Stimulated activated CD8-positive, alpha-beta memory T cell treated with anti-CD3 and anti-CD28 coated beads, Interleukin-4, amount 100 ng/mL, for 48 hours (primary cell): ENCODE data around the gene SLC1A3.
"Not testable (repeated sequence)": the region's sequence is repeated elsewhere in the genome, so short reads cannot be mapped to it uniquely, and the experiment has no call there.

Experiments used
- DNase-seq: peaks from one replicate; pipeline ENCODE4 v3.0.0-alpha.2; 2020

Gene SLC1A3

GRCh38 chr5:36631620-36632362, 25.4 kb downstream of the SLC1A3 start:
- DNase-seq, result no peak

- DNase-seq, result no peak
Observed at GRCh38 chr5:36632363-36632664, 25.9 kb downstream of the SLC1A3 start.

- no peak for DNase-seq
Observed at GRCh38 chr5:36635721-36636390, 29.4 kb downstream of the SLC1A3 start.

- DNase-seq, result no peak
Observed at GRCh38 chr5:36637101-36637500, 30.7 kb downstream of the SLC1A3 start.

GRCh38 chr5:36637516-36637915, 31.1 kb downstream of the SLC1A3 start:
- DNase-seq, result no peak

- DNase-seq, result no peak
Observed at GRCh38 chr5:36638056-36638455, 31.6 kb downstream of the SLC1A3 start.

GRCh38 chr5:36640949-36641348, 34.5 kb downstream of the SLC1A3 start:
- DNase-seq, result no peak

- DNase-seq, result no peak
Observed at GRCh38 chr5:36641431-36641830, 35.0 kb downstream of the SLC1A3 start.

GRCh38 chr5:36642089-36642488, 35.7 kb downstream of the SLC1A3 start:
- no peak for DNase-seq

- DNase-seq, result no peak
Observed at GRCh38 chr5:36643162-36643561, 36.8 kb downstream of the SLC1A3 start.

- not testable (repeated sequence) for DNase-seq
Observed at GRCh38 chr5:36643841-36644240, 37.4 kb downstream of the SLC1A3 start.

GRCh38 chr5:36644727-36645126, 38.3 kb downstream of the SLC1A3 start:
- no peak for DNase-seq

- DNase-seq, result no peak
Observed at GRCh38 chr5:36646100-36646499, 39.7 kb downstream of the SLC1A3 start.

- DNase-seq, result no peak
Observed at GRCh38 chr5:36646507-36647023, 40.2 kb downstream of the SLC1A3 start.

- no peak for DNase-seq
Observed at GRCh38 chr5:36647046-36647445, 40.6 kb downstream of the SLC1A3 start.

- DNase-seq, result no peak
Observed at GRCh38 chr5:36648426-36648825, 42.0 kb downstream of the SLC1A3 start.

GRCh38 chr5:36651761-36652685, 45.6 kb downstream of the SLC1A3 start:
- no peak for DNase-seq

- no peak for DNase-seq
Observed at GRCh38 chr5:36653044-36653705, 46.8 kb downstream of the SLC1A3 start.

- no peak for DNase-seq
Observed at GRCh38 chr5:36654564-36654963, 48.2 kb downstream of the SLC1A3 start.

- no peak for DNase-seq
Observed at GRCh38 chr5:36655161-36655560, 48.8 kb downstream of the SLC1A3 start.

GRCh38 chr5:36656556-36656955, 50.1 kb downstream of the SLC1A3 start:
- DNase-seq, result no peak

GRCh38 chr5:36657563-36657995, 51.2 kb downstream of the SLC1A3 start:
- DNase-seq, result no peak
